Pericardium fibroblast (primary cell): ENCODE measurements around the gene TATDN2. TPM values are rescaled to one million over a fixed set of nuclear protein-coding genes. Genes with fewer than 3 reads are reported as not detected.

ENCODE experiments used
- total RNA-seq: library from RNA; depleted of rRNA; stranded (reverse); fragments of >200 nt; gene quantifications from 2 replicates; pipeline ENCODE4 v1.2.3, GENCODE V29; 2015

The TATDN2 gene, protein sequence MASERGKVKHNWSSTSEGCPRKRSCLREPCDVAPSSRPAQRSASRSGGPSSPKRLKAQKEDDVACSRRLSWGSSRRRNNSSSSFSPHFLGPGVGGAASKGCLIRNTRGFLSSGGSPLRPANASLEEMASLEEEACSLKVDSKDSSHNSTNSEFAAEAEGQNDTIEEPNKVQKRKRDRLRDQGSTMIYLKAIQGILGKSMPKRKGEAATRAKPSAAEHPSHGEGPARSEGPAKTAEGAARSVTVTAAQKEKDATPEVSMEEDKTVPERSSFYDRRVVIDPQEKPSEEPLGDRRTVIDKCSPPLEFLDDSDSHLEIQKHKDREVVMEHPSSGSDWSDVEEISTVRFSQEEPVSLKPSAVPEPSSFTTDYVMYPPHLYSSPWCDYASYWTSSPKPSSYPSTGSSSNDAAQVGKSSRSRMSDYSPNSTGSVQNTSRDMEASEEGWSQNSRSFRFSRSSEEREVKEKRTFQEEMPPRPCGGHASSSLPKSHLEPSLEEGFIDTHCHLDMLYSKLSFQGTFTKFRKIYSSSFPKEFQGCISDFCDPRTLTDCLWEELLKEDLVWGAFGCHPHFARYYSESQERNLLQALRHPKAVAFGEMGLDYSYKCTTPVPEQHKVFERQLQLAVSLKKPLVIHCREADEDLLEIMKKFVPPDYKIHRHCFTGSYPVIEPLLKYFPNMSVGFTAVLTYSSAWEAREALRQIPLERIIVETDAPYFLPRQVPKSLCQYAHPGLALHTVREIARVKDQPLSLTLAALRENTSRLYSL
- total RNA-seq, result 6.3 and 8.3 TPM in 2 replicates

DNA sequence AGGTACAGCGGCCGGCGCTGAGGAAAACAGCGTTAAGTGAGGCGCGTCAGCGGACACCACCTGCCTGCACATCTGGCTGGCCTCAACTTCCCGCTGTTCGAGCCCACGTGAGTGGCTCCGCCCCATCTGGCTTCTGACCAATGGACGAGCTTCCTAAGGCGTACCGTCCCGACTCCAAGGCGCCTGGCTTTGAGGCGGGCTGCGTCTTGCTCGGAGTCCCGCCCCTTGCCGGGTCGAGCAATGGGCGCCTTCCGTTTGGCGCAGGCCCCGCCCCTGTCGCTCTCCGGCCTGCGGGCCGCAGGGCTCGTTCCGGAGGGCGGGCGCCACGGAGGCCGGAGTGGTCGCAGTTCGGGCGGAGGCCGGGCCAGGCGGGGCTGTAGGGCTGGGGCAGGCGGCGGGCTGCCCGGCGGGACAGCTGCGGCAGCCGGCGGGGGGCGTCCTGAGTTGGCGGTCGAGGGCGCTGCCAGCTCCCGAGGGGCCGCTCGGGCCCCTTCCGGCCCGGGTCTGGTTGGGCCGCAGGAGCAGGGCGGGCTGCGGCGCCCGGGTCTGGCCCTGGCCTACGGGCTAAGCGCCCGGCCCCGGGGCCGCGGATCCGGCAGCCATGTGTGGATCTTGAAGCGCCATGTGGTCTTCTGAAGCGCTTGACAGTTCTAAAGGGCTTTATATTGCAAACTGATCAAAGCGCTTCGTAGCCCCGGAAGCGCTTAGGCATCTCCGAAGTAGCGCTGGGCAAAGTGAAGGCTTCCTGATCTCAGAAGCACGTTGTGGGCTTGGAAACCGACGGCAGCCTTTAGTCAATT, at the start of gene TATDN2:
TATDN2 (plus strand) TSS at position 276 of the 800 bp plus-strand sequence. CDS start 742 bp downstream, outside the sequence.

DNA sequence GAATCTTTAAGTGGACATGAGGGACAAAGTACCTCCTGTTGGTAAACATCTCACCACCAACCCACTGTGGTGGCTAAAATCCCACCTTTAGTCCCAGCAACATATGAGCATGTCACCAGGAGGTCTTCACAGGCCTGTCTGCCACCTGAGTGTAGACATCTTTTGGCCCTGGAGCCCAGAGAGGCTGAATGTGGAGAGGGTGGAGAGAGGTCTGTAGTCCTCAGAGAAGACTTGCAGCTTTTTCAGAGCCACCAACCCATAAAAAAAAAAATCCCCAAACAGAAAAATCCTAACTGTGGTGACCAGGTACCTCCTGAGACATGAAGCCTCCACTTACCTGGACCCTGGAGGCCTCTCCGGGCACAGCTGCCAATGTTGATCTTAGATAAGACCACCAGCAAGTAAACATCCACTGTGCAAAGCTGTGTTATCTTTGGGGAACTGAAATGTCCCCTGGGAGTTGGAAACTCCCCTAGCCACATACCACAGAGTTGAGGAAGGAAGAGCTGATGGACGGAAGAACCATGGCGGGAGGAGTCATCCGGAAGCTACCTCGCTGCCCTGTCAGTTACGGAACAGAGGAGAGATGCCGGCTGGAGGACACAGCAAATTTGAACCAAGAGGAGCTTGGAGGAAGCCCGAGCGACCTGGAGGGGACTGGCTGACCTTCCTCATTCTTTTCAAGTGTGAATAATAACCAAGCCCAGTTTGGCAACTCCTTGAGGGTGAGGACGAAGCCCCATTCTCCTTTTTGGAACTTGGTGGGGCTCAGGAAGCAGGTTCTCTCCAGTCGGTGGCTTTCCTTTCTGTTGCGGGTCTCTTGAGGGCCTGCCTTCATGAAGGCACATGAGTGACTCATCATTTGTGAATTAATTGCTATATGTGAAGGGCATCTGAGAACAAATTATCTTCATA, 44.5 kb downstream of the TATDN2 start, which contains the start of gene GHRL:
GHRL (minus strand) TSS at position 443 of the 915 bp plus-strand sequence. CDS start 2,767 bp downstream, outside the sequence.

Other genes starting within 250 kb of the TATDN2 start
- gene FANCD2, start 222.0 kb upstream of the TATDN2 start, total RNA-seq, result 1.8 and 3.9 TPM in 2 replicates
- gene FANCD2OS, start 140.2 kb upstream of the TATDN2 start, total RNA-seq, result not detected in 2 replicates
- gene BRK1, start 132.8 kb upstream of the TATDN2 start, total RNA-seq, result 133 and 149 TPM in 2 replicates
- gene VHL, start 106.7 kb upstream of the TATDN2 start, total RNA-seq, result 35.7 and 40.9 TPM in 2 replicates
- gene IRAK2, start 83.5 kb upstream of the TATDN2 start, total RNA-seq, result 1.5 and 2.0 TPM in 2 replicates
- not detected in 2 replicates for gene GHRL, start 44.5 kb downstream of the TATDN2 start, total RNA-seq
- 178 and 225 TPM in 2 replicates for gene SEC13, start 72.7 kb downstream of the TATDN2 start, total RNA-seq